Hepatocyte (in vitro differentiated cells): ENCODE results near the gene TBC1D8. TPM values are rescaled to one million over a fixed set of nuclear protein-coding genes. Genes with fewer than 3 reads are reported as not detected.

Source experiments
- DNase-seq: peaks from one replicate; pipeline ENCODE4 v3.0.0-alpha.2; 2016; ENCODE audit warnings: low spot score
- H2AFZ ChIP-seq: fragments of 200-600 bp; sonication (generic); 2 replicates; pipeline ENCODE4 v1.6.0; 2016; ENCODE audit warnings: antibody characterized with exemption, mild to moderate bottlenecking
- H3K27ac ChIP-seq: fragments of 200-600 bp; sonication (generic); 2 replicates; pipeline ENCODE4 v1.5.1; 2016; ENCODE audit warnings: mild to moderate bottlenecking
- H3K27me3 ChIP-seq: fragments of 200-600 bp; sonication (generic); 2 replicates; pipeline ENCODE4 v1.6.1; 2016
- H3K36me3 ChIP-seq: fragments of 200-600 bp; sonication (generic); replicated peaks from 2 replicates; pipeline ENCODE4 v1.5.1; 2016; ENCODE audit warnings: low read depth; ENCODE audit not compliant: insufficient read depth
- H3K4me1 ChIP-seq: fragments of 200-600 bp; sonication (generic); 2 replicates; pipeline ENCODE4 v1.5.1; 2016; ENCODE audit warnings: mild to moderate bottlenecking, moderate library complexity; ENCODE audit not compliant: insufficient read depth
- H3K4me2 ChIP-seq: fragments of 200-600 bp; sonication (generic); 2 replicates; pipeline ENCODE4 v1.6.0; 2016
- H3K4me3 ChIP-seq: fragments of 200-600 bp; sonication (generic); 2 replicates; pipeline ENCODE4 v1.5.1; 2016; ENCODE audit warnings: mild to moderate bottlenecking
- H3K79me2 ChIP-seq: fragments of 200-600 bp; sonication (generic); 2 replicates; pipeline ENCODE4 v1.6.0; 2017; ENCODE audit warnings: mild to moderate bottlenecking
- H3K9me2 ChIP-seq: fragments of 200-600 bp; sonication (generic); replicated peaks from 2 replicates; pipeline ENCODE4 v1.6.0; 2017; ENCODE audit warnings: mild to moderate bottlenecking; ENCODE audit not compliant: insufficient read depth
- H3K9me3 ChIP-seq: fragments of 200-600 bp; sonication (generic); 2 replicates; pipeline ENCODE4 v1.5.1; 2016; ENCODE audit warnings: low read depth, mild to moderate bottlenecking
- H4K20me1 ChIP-seq: fragments of 200-600 bp; sonication (generic); 2 replicates; pipeline ENCODE4 v1.6.0; 2016; ENCODE audit warnings: mild to moderate bottlenecking; ENCODE audit not compliant: insufficient read depth, poor library complexity, severe bottlenecking
- CTCF ChIP-seq: fragments of 200-600 bp; sonication (generic); IDR thresholded peaks from 2 replicates; pipeline ENCODE4 v1.5.1; 2016; ENCODE audit warnings: antibody characterized with exemption, mild to moderate bottlenecking; ENCODE audit not compliant: poor library complexity
- EZH2 ChIP-seq: fragments of 200-600 bp; sonication (generic); IDR thresholded peaks from 2 replicates; pipeline ENCODE4 v1.6.1; 2016; ENCODE audit warnings: antibody characterized with exemption, mild to moderate bottlenecking, borderline replicate concordance
- EZH2phosphoT487 ChIP-seq: fragments of 200-600 bp; sonication (generic); IDR thresholded peaks from one replicate; pipeline ENCODE4 v1.6.1; 2018; ENCODE audit warnings: antibody characterized with exemption, mild to moderate bottlenecking, low read depth, moderate library complexity; ENCODE audit not compliant: unreplicated experiment, severe bottlenecking
- whole genome bisulfite sequencing: methylation state at CpG from one replicate; pipeline ENCODE4 v1.1.6; 2016; ENCODE audit warnings: low lambda C conversion rate; ENCODE audit errors: missing lambda C conversion rate; 5-methylcytosine and 5-hydroxymethylcytosine counted together
- polyA plus RNA-seq: library from polyadenylated mRNA; unstranded; fragments of >200 nt; fragmentation: Nextera tagmentation; extraction: Ambion mirVana; gene quantifications from 2 replicates; pipeline ENCODE4 v1.2.1, GENCODE V29; 2016
- total RNA-seq: library from RNA; depleted of rRNA; stranded (reverse); fragments of >200 nt; gene quantifications from 2 replicates; pipeline ENCODE4 v1.2.3, GENCODE V29; 2014

The TBC1D8 gene
- total and polyA plus RNA-seq, 2 experiments from 2014 or later: 10.1 to 15.8 TPM

- no peak overlapping the region for H3K4me2 ChIP-seq
- no peak overlapping the region for H3K4me3 ChIP-seq
- TF ChIP-seq EZH2 (no peak), EZH2phosphoT487 (no peak), CTCF (no peak)
- H3K36me3 ChIP-seq: no peaks in the 10 kb centered on the region
- no peaks in the 10 kb centered on the region for H4K20me1 ChIP-seq
- WGBS: 95% methylated on average over 12 of the region's 12 CpGs
- no peak overlapping the region for H2AFZ ChIP-seq
- no peaks in the 10 kb centered on the region for H3K9me2 ChIP-seq
- H3K27me3 ChIP-seq: no peaks in the 10 kb centered on the region
- no peak overlapping the region for H3K27ac ChIP-seq
- H3K79me2 ChIP-seq: no peaks in the 10 kb centered on the region
- H3K4me1 ChIP-seq: no peaks in the 10 kb centered on the region
- no peak for DNase-seq
- no peaks in the 10 kb centered on the region for H3K9me3 ChIP-seq
These were observed 188.7 kb downstream of the TBC1D8 start for GRCh38 chr2:100962366-100963025.

- no peak for TF ChIP-seq EZH2
- TF ChIP-seq CTCF: no peak
- TF ChIP-seq EZH2phosphoT487: no peak
- no peak for DNase-seq
- WGBS: 89% methylated on average over 4 of the region's 4 CpGs
These were observed 190.5 kb downstream of the TBC1D8 start for GRCh38 chr2:100960688-100961087.

GRCh38 chr2:100959225-100959880, 191.8 kb downstream of the TBC1D8 start:
- DNase-seq: no peak
- Histone ChIP-seq H3K27me3 (no peaks in the 10 kb centered on the region), H2AFZ (no peak overlapping the region), H3K9me2 (no peaks in the 10 kb centered on the region), H3K4me3 (no peak overlapping the region), H3K4me2 (no peak overlapping the region), H3K27ac (no peak overlapping the region), H3K9me3 (no peaks in the 10 kb centered on the region), H3K79me2 (no peaks in the 10 kb centered on the region), H4K20me1 (no peaks in the 10 kb centered on the region), H3K36me3 (no peaks in the 10 kb centered on the region), H3K4me1 (no peaks in the 10 kb centered on the region)
- 70% methylated on average over 6 of the region's 6 CpGs for WGBS
- TF ChIP-seq EZH2: no peak
- no peak for TF ChIP-seq CTCF
- TF ChIP-seq EZH2phosphoT487: no peak

More at GRCh38 chr2:100960688-100961087, 190.5 kb downstream of the TBC1D8 start:
- no peaks in the 10 kb centered on the region for H3K36me3 ChIP-seq
- no peak overlapping the region for H3K4me3 ChIP-seq
- no peak overlapping the region for H3K4me2 ChIP-seq
- H4K20me1 ChIP-seq: no peaks in the 10 kb centered on the region
- no peaks in the 10 kb centered on the region for H3K27me3 ChIP-seq
- H3K27ac ChIP-seq: no peak overlapping the region
- H3K79me2 ChIP-seq: no peaks in the 10 kb centered on the region
- no peaks in the 10 kb centered on the region for H3K9me2 ChIP-seq
- no peaks in the 10 kb centered on the region for H3K4me1 ChIP-seq
- no peak overlapping the region for H2AFZ ChIP-seq
- H3K9me3 ChIP-seq: no peaks in the 10 kb centered on the region
